HG02588 (cell line): ENCODE measurements around the gene RNF208.

Experiments used
- ATAC-seq: cut with Tn5 transposase; IDR thresholded peaks from one replicate; pipeline ENCODE4 v1.9.1; 2021; ENCODE audit warnings: mild to moderate bottlenecking, moderate library complexity; ENCODE audit not compliant: unreplicated experiment

The RNF208 gene

DNA sequence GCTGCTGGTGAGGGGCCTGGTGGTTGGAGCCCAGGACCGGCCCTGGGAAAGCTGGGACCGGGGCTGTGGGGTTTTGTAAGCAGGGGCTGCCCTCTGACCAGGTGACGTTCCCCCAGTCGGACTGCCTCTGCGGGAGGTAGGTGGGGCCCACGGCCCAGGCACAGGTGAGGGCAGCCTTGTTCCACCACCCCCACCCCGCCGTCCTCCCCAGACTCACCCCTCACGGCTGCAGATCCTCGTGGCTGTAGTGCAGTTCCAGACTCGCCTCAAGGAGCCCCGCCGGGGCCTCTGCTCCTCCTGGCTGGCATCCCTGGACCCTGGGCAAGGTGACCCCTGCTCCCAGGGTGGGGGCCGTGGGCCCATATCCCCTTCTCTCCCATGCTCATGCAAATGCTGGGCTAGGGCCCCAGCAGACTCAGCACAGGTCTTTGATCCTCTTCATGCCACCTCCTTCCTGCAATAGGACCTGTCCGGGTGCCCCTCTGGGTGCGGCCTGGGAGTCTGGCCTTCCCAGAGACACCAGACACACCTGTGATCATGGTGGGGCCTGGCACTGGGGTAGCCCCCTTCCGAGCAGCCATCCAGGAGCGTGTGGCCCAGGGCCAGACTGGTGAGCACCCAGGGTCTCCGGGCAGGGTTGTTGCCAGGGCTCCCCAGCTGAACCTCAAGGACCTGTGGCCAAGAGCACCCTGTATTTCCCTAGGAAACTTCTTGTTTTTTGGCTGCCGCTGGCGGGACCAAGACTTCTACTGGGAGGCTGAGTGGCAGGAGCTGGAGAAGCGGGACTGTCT, 6.6 kb downstream of the RNF208 start:
- ATAC-seq = no peak

DNA sequence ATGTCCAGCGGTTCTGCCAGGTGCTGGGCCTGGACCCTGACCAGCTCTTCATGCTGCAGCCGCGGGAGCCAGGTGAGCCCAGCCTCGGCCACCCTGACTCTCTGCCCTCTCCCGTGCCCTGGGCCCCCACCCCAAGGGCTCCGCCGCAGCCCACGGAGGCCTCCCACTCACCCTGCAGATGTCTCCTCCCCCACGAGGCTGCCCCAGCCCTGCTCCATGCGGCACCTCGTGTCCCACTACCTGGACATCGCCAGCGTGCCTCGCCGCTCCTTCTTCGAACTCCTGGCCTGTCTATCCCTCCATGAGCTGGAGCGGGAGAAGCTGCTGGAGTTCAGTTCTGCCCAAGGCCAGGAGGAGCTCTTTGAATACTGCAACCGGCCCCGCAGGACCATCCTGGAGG, 7.4 kb downstream of the RNF208 start:
- no peak for ATAC-seq

DNA sequence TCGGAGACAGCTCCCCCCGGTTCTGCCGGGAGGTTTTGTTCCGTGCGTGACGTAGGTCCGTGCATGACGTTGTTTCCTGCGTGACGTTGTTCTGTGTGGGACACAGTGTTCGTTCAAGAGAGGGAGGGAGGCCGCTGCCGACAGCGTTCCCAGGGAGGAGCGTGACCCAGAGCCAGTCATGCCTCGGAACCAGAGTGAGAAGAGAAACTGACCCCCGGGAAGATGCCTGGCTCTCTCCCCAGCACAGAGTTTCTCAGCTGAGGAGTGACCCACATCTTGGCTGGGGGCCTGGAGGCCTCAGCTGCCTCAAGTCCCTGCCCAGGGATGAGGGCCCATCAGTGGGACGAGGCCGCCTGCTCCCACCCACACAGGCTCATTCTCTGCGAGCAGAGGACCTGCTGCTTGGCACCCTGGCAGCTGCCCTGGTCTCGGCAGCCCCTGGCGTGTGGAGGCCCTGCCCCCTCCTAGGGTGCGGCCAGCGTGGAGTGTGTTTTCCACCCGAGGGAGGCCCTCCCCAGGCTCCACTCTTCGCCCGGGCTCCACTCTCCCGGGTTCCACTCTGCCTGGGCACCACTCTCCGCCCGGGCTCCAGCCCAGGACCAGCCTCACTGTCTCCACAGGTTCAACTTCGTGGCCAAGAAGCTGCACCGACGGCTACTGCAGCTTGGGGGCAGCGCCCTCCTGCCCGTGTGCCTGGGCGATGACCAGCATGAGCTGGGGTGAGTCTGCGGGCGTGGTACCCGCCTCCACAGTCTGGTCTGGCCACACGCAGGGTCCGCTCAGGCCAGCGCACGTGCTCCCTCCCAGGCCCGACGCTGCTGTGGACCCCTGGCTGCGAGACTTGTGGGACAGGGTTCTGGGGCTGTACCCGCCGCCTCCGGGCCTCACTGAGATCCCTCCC, 8.6 kb downstream of the RNF208 start:
- ATAC-seq = no peak

DNA sequence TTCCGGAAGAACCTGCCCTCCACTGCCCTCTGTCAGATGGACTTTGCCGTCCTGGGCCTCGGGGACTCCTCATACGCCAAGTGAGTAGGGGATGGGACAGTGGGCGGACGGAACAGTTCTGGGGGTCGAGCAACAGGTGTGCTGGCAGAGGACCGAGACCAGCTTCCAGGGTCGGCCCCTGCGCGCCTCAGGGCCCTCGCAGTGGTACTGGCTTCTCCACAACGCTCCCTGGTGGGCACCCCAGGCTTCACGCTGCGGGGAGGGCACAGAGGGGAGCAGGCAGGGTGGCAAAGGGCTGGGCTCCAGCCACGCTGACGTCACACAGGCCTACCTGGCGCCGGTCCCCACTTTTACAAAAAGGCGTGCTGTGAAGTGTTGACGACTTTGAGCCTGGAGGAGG, 9.5 kb downstream of the RNF208 start:
- no peak for ATAC-seq

DNA sequence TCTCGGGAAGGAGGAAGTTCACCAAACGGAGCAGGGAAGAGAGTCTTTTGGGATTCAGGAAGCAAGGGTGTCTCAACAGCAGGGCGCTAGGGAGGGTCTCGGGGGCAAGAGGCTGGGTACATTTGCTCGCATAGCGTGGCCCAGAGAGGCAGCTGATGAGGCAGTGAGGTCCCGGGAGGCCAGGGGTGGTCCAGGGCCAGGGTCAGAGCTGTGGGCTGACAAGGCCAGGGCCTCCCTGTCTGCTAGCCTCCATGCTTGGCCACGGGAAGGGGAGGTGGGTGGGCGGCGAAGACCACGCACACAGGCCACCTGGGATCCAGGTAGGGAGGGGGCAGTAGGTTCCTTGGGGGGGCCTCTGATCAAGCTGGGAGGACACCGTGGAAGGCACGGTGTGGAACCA, 10.5 kb downstream of the RNF208 start:
- no peak for ATAC-seq

DNA sequence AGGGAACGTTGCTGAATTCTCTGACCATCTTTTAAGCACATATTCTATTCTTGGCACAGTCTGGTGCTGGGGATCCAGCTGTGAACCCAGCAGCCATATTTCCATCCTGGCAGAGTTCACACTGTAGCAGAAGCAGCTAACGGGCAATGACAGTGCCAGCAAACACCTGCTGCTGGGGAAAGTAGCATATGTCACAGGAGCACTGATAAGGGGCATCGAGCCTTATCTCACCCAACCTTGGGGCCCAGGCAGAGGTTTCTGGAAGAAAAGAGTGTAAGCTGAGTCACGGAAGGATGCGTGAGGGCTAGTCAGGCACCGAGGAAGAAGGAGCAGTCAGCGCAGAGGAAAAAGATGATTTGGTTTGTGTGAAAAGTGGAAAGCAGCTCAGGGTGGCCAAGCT, 15.4 kb downstream of the RNF208 start:
- ATAC-seq = no peak

DNA sequence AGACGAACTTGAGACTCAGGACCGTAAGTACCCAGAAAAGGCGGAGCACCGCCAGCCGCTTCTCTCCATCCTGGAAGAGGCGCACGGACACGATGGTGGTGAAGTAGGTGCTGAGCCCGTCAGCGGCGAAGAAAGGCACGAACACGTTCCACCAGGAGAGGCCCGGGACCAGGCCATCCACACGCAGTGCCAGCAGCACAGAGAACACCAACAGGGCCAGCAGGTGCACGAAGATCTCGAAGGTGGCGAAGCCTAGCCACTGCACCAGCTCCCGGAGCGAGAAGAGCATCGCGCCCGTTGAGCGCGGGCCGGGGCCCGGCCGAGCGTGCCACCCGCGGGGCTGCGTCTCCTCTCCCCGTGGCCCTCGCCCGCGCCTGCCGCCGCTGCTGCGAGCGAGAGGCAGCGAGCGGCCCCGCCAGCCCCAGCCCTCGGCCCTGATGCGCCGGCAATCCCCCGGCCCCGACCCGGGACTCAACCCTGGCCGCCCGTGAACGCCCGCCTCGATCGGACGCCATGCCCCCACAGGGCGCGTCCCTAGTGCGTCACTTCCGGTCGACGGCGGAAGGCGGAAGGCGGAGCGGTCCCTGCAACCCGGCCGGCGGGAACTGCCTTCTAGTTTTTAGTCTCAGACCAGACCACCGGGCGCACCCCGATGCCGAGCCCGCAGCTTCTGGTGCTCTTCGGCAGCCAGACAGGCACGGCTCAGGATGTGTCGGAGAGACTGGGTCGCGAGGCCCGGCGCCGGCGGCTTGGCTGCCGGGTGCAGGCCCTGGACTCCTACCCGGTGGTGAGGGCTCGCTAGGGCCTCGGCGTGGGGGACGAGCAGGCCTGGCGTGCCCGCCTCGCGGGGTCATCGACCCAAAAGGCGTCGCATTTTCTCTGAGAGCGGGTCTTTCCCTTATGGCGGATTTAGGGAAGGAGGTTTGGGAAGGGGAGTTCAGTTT, 16.6 kb downstream of the RNF208 start, which contains the start of the genes NDOR1 and TMEM203:
Gene NDOR1, plus strand, starts transcription at position 575 of the 944 bp plus-strand sequence. Its CDS starts 78 bp downstream, at position 653.
Gene TMEM203, minus strand, starts transcription at position 523 of the 944 bp plus-strand sequence. Its CDS starts 234 bp downstream, at position 289.
- peak; percentile 52 for ATAC-seq

DNA sequence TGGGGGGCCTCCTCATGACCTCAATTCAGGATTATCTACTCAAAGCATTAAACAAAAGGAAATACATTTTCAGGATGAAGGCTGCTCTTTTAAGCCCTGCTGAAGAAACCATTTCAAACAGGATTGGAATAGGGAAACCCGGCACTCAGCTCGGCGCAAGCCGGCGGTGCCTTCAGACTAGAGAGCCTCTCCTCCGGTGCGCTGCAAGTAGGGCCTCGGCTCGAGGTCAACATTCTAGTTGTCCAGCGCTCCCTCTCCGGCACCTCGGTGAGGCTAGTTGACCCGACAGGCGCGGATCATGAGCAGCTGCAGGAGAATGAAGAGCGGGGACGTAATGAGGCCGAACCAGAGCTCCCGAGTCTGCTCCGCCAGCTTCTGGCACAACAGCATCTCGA, 17.3 kb downstream of the RNF208 start:
- no peak for ATAC-seq

DNA sequence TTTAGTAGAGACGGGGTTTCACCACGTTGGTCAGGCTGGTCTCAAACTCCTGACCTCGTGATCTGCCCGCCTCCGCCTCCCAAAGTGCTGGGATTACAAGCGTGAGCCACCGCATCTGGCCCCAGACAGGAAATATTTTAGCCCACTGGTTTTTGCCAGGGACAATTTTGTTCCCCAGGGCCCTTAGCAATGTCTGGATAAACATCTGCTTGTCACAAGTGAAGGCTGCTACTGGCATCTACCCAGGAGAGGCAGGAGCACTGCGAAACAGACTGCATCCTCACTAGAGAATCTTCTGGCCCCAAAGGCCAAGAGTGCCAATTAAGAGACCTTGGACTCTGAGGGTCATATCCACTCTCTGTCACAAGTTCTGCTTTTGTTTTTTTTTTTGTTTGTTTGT, 19.1 kb downstream of the RNF208 start:
- no peak for ATAC-seq

DNA sequence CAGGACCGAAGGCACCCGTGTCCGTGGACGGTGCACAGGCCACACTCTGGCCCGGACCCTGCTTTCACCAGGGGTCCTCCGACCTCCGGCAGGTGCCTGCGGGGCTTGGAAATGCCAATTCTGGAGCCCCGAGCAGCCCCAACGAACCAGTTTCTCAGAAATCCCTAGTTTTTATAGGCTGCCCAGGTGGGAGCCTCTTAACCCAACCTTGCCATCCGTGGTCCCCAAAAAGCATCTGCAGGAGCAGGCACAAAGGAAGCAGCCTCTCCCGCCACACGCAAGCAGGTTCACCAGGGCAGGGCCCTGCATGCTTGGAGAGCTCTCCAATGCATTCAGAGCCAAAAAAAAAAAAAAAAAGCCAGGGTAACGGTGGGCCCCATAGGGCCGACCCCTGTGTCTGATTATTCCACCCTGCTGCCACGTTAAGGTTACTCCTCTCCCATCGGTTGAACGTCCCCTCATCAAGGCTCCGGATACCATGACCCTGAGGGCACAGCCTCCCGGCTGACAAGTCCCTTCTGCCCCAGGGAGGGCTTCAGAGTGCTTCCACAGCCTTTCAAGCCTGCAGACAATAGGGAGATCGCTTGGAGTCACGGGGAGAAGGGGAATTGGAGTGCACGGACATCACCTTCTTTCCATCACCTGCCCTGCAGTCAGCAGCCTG, 20.7 kb downstream of the RNF208 start:
- no peak for ATAC-seq

DNA sequence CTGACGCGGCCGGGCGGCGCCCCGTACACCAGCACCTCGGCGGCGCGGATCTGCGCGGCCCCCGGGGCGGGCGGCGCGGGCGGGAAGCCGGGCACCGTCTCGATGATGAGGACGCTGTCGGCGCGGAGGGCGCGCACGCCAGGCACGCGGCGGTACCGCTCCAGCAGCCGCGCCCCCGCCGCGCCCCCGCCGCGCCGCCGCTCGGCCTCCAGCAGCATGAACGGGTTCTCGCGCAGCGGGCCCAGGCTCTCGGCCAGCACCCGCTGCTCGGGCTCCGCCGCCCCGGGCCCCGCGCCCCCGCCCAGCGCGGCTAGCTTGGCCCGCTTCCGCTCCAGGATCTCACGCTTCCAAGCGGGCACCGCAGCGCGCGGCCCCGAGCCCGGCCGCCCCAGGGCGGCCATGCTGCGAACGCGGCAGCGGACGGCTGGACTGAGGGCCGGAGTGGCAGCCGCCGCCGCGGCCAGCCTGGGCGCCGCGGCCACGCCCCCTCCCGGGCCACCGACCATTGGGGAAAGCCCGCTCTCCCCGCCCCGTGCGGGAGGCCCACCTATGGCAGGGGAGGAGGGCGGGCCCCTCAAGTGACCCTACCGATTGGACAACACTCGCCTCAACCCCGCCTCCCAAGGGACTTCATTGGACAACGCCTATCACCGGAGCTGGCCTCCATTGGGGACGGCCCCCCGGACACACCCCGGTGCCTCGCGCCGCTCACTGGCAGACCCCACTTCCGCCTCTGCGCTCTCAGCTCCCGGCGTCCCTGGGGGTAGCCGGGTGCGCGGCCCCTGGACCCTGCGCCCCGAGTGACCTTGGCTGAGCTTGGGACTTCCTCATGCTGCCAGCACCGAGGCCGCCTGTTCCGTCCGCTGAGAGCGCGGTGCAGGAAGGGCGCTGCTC, 21.5 kb downstream of the RNF208 start, which contains the start of gene TPRN:
Gene TPRN, minus strand, starts transcription at position 431 of the 894 bp plus-strand sequence. Its CDS starts 30 bp downstream, at position 401.
- ATAC-seq = peak; percentile 75

DNA sequence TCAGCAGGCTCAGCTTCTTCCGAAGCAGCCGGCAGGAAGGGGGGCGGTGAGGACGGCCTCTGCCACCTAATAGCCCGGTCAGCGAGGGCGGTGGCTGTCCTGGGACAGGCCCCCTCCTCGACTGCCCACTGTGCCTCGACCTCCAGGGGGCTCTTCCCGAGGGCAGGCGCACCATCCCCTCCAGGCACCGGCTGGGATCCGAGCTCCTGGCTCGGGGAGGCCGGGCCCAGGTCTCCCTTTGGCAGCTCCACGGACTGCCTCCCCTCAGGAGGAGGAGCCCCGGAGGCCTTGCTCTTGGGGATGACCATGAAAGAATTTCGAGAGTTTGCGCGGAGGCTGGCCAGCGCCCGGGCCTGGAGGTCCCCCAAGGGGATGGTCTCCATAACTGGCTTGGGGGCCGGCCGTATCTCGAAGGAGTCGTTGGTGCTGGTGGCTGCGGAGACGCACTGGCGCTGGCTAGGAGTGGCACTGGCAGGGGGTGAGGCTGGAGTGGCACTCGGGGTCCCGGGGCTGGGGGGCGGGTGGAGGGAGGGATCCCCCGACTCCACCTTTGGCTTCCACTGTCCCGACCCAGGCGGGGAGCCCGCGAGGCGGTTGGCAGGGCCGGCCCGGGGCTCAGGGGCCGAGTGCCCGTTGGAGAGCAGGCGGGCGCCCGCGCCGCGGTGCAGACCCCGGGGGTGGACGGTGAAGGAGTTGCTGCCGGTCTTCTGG, 22.5 kb downstream of the RNF208 start:
- ATAC-seq = no peak

DNA sequence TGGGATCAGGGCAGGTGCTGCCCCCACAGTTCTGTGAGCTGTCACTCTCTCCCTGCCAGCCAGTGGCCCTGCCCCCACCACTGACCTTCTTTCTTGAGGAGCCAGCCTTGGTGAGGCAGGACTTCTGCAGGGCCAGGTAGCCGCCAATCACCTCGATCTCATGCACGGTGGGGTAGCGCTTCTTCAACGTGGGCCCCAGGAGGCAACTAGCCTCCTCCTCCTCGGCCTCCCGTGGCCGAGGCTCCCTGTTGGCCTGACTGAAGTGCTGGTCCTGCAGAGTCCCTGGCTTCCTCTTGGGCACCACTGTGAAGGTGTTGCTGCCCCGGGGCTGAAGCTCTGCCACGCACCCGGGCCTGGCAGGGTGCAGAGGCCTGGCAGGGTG, 23.1 kb downstream of the RNF208 start:
- no peak for ATAC-seq

DNA sequence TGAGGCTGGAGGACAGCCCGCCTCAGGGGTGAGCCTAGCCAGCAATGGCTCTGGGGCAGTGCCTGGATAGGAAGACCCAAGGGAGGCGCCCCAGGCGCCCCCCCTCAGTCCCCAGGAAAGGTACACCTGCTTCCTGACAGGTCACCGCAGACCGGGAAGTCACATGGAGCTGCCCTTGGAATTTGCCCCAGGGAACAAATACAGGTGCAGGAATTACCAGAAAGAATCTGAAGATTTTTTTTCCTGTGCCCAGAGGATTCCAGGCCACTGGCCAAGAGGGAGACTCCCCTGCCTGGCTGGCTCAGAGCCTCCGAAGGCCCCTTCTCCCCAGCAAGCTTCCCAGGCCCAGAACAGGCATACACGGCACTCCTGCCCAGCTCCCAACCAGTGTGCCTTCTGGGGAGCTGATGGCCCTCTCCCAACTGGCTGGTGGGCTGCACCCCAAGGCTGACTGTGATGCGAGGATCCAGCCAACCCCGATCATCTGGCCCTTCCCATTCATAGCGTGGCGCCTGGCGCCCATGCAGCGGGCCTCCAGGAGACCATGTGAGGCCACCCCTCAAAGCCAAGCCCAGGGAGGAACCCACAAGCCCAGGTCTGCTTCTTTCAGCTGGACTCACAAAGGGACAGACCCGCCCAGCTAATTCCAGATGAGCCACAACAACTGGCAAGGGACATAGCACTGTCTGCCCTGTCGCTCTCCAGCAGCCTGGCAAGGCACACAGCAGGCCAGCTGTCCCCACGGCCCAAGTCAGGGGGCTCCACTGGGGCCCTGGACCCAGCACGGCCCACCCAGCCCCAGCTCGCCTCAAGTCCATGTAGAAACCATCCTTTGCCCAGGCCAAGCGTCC, 23.8 kb downstream of the RNF208 start:
- ATAC-seq = no peak

DNA sequence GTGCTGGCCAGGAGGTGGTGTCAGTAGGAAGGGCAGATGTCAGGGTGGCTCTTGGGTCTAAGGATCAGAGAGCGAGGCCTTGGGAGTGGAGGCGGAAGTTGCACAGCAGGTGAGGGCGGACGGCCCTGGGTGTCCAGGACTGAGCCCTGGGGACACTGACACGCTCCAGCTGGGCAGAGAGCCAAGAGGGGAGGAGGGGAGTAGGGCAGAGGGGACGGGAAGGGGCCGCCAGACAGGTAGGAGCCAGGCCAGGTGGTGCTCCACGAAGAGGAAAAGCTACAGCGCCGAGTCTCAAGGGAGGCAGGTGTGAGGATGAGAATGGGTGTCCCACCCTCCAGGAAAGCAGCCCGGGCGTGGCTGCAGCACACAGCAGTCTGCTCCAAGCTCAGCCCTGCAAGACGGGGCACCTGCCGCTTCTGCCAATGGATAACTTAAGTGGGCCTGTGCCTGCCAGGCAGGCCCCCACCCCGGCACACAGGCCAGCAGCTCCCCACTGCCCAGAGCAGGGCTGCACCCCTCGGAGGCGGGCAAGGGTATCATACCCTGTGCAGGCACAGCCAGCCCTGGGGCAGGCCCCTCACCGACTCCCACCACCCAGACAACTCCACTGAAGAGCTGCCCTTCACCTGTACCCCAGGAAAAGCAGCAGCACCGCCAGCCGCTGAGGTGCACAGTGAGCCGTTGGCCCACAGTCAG, 26.4 kb downstream of the RNF208 start:
- ATAC-seq = no peak

DNA sequence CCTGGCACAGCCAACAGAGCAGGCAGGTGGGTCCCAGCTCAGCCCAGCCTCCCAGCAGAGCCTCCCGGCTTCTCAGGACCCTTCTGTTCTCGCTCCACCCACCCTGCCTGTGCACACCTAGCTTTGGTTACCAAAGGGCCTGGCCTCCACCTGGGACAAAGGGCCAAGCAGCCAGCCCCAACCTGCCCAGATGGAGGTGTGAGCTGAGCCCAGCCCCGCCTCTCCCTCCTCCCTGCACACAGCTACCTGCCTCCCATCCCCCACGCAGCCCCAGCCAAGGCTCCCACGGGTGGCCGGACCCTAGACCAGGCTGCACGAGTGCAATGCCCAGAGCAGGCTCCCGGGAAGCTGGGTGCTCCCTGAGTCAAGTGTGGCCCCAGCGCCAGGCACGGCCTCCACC, 27.1 kb downstream of the RNF208 start:
- ATAC-seq = no peak

DNA sequence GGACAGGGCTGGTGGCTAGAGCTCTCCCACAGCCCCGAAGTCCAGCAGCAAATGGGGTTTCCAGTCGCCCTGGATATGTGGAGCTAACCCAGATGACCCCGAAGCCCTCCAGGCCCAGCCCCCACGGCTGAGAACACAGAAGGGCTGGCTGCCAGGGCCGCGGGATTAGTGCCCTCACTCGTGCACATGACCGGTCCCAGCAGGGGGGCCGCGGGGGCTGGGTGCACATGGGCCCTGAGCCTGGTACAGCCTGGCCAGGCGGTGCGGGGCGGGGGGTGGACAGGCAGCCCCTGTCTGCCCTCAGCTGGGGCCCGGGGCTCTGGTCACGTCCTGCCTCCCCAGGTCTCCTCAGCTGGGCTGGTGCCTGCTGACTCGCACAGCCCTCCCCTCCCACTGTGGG, 27.7 kb downstream of the RNF208 start:
- ATAC-seq = no peak
